LNCAP (cell line): Measurements from ENCODE around the gene FGFBP3.

Experiments
- TF ChIP-seq, protein P1 (sequence below): fragments of 450-650 bp; IDR thresholded peaks from 2 replicates; pipeline ENCODE4 v1.5.1; 2017; ENCODE audit warnings: mild to moderate bottlenecking

The FGFBP3 gene

DNA sequence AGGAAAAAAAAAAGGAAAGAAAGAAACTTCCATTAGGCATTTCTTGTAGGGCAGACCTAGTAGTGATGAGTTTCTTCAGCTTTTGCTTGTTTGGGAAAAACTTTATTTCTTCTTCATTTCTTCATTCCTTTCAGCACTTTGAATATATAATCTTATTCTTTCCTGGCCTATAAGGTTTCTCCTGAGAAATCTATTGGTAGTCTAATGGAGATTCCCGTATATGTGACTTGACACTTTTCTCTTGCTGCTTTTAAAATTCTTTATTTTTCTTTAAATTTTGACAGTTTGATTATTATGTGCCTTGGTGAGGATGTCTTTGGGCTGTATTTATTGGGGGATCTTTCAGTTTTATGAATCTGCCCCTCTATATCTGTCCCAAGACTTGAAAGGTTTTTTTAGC lies 10.4 kb upstream of the FGFBP3 start:
- TF ChIP-seq, protein P1, sequence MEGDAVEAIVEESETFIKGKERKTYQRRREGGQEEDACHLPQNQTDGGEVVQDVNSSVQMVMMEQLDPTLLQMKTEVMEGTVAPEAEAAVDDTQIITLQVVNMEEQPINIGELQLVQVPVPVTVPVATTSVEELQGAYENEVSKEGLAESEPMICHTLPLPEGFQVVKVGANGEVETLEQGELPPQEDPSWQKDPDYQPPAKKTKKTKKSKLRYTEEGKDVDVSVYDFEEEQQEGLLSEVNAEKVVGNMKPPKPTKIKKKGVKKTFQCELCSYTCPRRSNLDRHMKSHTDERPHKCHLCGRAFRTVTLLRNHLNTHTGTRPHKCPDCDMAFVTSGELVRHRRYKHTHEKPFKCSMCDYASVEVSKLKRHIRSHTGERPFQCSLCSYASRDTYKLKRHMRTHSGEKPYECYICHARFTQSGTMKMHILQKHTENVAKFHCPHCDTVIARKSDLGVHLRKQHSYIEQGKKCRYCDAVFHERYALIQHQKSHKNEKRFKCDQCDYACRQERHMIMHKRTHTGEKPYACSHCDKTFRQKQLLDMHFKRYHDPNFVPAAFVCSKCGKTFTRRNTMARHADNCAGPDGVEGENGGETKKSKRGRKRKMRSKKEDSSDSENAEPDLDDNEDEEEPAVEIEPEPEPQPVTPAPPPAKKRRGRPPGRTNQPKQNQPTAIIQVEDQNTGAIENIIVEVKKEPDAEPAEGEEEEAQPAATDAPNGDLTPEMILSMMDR: no peak

DNA sequence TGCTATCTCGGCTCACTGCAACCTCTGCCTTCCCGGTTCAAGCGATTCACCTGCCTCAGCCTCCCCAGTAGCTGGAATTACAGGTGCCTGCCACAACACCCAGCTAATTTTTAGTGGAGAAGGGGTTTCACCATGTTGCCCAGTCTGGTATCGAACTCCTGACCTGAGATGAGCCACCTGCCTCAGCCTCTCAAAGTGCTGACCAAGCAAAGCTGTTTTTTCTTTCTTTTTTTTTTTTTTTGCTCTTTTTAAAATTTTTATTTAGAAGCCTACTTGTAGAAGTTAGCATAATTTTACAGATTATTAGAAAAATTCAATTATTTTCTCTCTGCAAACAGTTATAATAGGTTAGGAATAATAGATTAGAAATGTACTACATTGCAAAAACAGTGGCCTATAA lies 1.2 kb upstream of the FGFBP3 start:
- TF ChIP-seq, protein P1: no peak

DNA sequence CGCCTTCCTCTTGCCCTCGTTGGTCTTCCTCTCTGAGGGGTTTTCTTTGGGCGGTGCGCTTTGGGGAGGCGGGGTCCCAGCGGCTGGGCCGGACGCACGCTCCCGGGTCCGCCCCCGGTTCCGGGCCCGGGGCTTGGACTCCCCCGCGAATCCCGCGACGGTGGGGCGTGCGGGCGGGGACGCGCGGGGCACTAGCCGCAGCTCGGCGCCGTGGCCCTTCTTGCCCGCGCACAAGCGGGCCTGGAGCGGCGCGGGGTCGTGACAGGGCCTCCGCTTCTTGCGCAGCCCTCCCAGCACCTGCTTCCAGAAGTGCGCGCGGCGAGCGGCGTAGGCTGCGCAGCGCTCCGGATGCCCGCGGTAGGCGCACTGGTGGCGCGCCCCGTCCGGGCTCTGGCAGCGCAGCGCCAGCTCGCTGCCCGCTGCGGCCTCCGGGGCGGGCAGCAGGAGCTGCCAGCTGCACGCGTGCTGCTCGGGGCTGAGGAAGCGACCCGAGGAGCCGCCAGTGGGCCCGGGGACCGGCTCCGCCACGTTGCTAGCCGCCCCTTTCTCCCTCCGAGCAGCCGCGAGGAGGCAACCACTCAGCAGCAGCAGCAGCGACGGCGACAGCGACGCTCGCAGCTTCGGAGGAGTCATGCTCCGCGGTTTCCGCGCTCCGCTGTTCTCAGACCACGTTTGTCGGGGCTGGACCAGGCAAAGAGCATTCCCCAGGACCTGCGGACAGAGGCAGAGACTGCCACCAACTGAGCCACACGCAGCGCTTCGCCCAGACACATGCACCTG lies 759 bp downstream of the FGFBP3 start:
- TF ChIP-seq, protein P1: peak; percentile 73

DNA sequence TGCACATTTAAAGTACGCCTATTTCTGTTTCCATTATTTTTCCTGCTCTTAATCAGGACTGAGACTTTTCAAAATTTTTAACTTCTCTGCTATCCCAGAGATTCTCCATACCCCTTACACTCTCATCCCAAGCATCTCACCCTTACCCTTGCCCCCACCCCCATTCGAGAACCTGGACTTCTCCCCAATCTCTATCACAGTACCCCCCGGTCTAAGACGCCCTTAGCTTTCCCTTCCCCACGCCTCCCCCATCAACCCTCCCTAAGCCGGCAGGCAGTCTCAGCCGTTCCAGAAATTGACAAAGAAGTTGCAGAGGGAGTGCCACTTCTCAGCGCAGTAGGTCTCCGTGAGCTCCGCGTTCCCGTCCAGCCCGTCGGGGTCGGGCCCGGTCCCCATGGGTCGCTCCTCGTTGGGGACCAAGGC lies 1.4 kb downstream of the FGFBP3 start:
- TF ChIP-seq, protein P1: no peak

DNA sequence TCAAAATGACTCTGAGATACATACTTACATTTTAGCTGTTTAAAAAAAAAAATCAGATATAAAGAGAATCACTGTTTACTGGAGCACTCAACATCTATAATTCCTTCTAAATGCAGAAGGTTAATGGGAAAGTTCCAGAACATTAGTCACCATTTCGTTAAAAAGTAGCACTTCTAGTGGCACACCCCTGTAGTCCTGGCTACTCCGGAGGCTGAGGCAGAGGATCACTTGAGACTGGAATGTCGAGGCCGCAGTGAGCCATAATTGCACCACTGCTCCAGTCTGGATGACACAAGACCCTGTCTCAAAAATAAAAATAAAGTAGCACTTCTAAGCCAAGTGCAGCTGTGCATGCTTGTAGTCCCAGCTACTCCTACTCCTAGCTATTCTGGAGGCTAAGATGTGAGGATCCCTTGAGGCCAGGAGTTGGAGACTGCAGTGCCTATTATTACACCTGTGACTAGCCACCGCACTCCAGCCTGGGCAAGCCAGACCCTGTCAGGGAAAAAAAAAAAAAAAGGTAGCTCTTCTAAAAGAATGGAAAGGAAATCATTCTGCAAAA lies 2.2 kb downstream of the FGFBP3 start:
- TF ChIP-seq, protein P1: no peak

DNA sequence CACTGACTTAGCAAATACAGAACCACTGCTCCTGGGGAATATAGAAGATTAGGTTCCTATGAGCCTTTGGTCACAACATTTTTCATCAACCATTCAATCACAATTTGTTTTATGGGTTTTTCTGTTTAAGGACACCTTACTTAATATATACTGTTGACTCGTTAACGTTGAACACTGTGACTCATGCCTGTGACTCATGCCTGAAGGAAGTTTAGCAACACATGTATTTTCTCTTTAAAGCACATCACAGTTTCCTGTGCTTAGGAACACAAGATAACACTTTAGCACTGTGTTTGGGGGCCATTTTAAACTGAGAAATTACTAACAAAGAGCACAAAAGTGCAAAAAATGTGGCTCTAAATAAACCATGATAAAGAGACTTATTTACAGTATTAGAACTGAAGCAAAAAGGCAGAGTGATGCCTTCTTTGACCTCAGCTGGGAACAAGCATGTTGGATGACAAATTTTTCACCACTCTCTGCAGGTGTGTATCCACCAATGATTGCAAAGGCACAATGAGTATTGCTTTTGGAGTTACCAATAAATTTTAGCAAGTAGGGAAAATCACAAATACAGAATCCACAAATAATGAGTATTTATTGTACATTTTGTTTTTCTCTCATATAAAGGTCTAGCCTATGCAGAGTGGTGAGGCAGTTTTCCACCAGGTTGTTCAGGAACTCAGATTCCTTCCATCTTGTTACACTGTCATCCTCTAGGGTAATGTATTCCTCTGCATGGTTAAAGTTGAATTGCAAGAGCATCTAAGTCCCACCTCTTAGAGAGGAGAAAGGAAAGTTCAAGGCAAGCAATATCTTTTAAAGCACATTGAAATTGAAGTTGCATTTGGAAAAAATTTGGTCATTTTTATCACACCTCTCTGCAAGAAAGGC lies 7.3 kb downstream of the FGFBP3 start:
- TF ChIP-seq, protein P1: no peak

DNA sequence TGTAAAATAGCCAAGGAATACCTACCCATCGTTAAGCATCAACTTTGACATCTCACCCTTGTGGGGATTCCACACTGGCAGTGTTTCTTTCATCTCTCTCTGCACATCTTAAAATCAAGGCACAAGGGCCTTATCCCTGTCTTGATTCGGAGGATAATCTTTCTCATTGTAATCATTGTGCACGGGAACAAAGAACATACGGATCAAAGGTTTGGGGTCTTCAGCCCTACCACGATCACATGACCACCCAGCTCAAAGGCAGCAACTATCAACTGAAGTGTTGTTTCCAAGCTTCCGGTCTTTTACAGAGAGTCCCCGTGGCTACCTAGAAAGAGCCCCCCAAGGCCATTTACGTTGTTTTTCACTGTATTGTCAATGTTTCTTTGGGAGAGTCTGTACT lies 11.9 kb downstream of the FGFBP3 start:
- TF ChIP-seq, protein P1: no peak
